GM12878 (cell line): ENCODE measurements around the gene NTM. TPM values are rescaled to one million over a fixed set of nuclear protein-coding genes. Genes with fewer than 3 reads are reported as not detected.

Source experiments
- ATAC-seq: fragments of 200-7000 bp; cut with Tn5 transposase; 3 replicates; pipeline ENCODE4 v1.9.1; 2020; ENCODE audit warnings: mild to moderate bottlenecking, moderate library complexity
- BruUV-seq: library from RNA; stranded (reverse); fragments of 400-500 nt; replicated peaks from 2 replicates; lab custom pipeline; 2021; lab: Mats Ljungman, UMichigan
- CTCF ChIA-PET: fragments of 300-600 bp; sonication (Branson Sonifier 250); formaldehyde crosslinking; extraction: SDS; loops from one replicate; lab custom pipeline; 2021; ENCODE audit warnings: inconsistent platforms; lab: Yijun Ruan, JAX
- POLR2A ChIA-PET: fragments of 350-600 bp; formaldehyde crosslinking; extraction: SDS; loops from one replicate; lab custom pipeline; 2021; ENCODE audit warnings: inconsistent platforms; lab: Charles Lee
- RAD21 ChIA-PET: fragments of 300-600 bp; sonication (Branson Sonifier 250); formaldehyde crosslinking; loops from one replicate; lab custom pipeline; 2023; ENCODE audit warnings: antibody characterized with exemption; ENCODE audit not compliant: unreplicated experiment; lab: Charles Lee
- SMC1A ChIA-PET: fragments of 300-600 bp; sonication (Branson Sonifier 250); formaldehyde crosslinking; loops from one replicate; lab custom pipeline; 2023; ENCODE audit not compliant: unreplicated experiment, uncharacterized antibody; lab: Charles Lee
- DNase-seq: peaks from one replicate; pipeline ENCODE4 v3.0.0-alpha.2; 2011; ENCODE audit warnings: low read depth, low spot score
- FAIRE-seq: peaks from 3 replicates; lab custom pipeline; 2011; peaks lifted over from hg19 to GRCh38; lab: Jason Lieb, UNC
- H2AFZ ChIP-seq: 2 replicates; pipeline ENCODE4 v1.6.0; 2011; ENCODE audit warnings: low read depth, low read length, control low read depth; ENCODE audit not compliant: control insufficient read depth
- H3K27ac ChIP-seq: 2 replicates; pipeline ENCODE4 v1.5.1; 2011; ENCODE audit warnings: control low read depth; ENCODE audit not compliant: control insufficient read depth, insufficient read depth
- H3K27me3 ChIP-seq, 2 experiments: replicated peaks in 1 of 2; 2 replicates each; pipeline versions ENCODE4 v1.6.0 to v1.6.1; 2011; ENCODE audit warnings: low read length in 1 of 2; ENCODE audit not compliant: control insufficient read depth in 2 of 2, insufficient read depth in 2 of 2
- H3K36me3 ChIP-seq, 2 experiments: 2 replicates each; pipeline ENCODE4 v1.5.1; 2011; ENCODE audit warnings: low read length in 1 of 2; ENCODE audit not compliant: control insufficient read depth in 2 of 2, insufficient read depth in 2 of 2
- H3K4me1 ChIP-seq: 2 replicates; pipeline ENCODE4 v1.6.1; 2011; ENCODE audit warnings: mild to moderate bottlenecking, low read length, moderate library complexity, mixed read lengths; ENCODE audit not compliant: control insufficient read depth, insufficient read depth
- H3K4me2 ChIP-seq: 2 replicates; pipeline ENCODE4 v1.6.0; 2011; ENCODE audit warnings: control low read depth; ENCODE audit not compliant: control insufficient read depth, insufficient read depth
- H3K4me3 ChIP-seq: fragments of 200-600 bp; sonication (generic); 2 replicates; pipeline ENCODE4 v1.5.1; 2016
- H3K79me2 ChIP-seq: 2 replicates; pipeline ENCODE4 v1.6.0; 2011; ENCODE audit warnings: low read length; ENCODE audit not compliant: control insufficient read depth, insufficient read depth
- H3K9ac ChIP-seq: 2 replicates; pipeline ENCODE4 v1.8.0; 2011; ENCODE audit warnings: low read length, control low read depth, mixed read lengths; ENCODE audit not compliant: control insufficient read depth, insufficient read depth
- H3K9me3 ChIP-seq: replicated peaks from 3 replicates; pipeline ENCODE4 v1.5.1; 2011; ENCODE audit warnings: mild to moderate bottlenecking, low read length; ENCODE audit not compliant: control insufficient read depth, insufficient read depth
- H4K20me1 ChIP-seq: 2 replicates; pipeline ENCODE4 v1.6.0; 2011; ENCODE audit not compliant: control insufficient read depth, insufficient read depth
- CREB1 ChIP-seq: IDR thresholded peaks from 2 replicates; pipeline ENCODE4 v1.6.1; 2012; ENCODE audit warnings: low read depth, mild to moderate bottlenecking, inconsistent platforms
- EED ChIP-seq: sonication (generic); IDR thresholded peaks from 2 replicates; pipeline ENCODE4 v1.6.1; 2016; ENCODE audit warnings: antibody characterized with exemption, low read depth
- EGR1 ChIP-seq, 2 experiments: IDR thresholded peaks; 1 replicate in 1 of 2; 2 replicates in 1 of 2; pipeline ENCODE4 v1.6.1; 2011 to 2012; ENCODE audit warnings: low read depth in 2 of 2, low read length in 2 of 2, borderline replicate concordance in 1 of 2, mild to moderate bottlenecking in 1 of 2, moderate library complexity in 1 of 2
- FOXM1 ChIP-seq: IDR thresholded peaks from 2 replicates; pipeline ENCODE4 v1.6.1; 2012; ENCODE audit warnings: low read depth, mild to moderate bottlenecking, inconsistent platforms, low read length, moderate library complexity
- IRF3 ChIP-seq: fragments of 450-650 bp; IDR thresholded peaks from 2 replicates; pipeline ENCODE4 v1.6.1; 2014; ENCODE audit warnings: mild to moderate bottlenecking
- NRF1 ChIP-seq: conservative IDR thresholded peaks from 2 replicates; pipeline ENCODE4 v1.6.1; 2011; ENCODE audit warnings: mild to moderate bottlenecking, low read depth, low read length, improper control_type of control experiment
- RELB ChIP-seq: fragments of 450-650 bp; IDR thresholded peaks from 2 replicates; pipeline ENCODE4 v1.6.1; 2017; ENCODE audit warnings: low read depth, mild to moderate bottlenecking, moderate library complexity
- SIN3A ChIP-seq: IDR thresholded peaks from 2 replicates; pipeline ENCODE4 v1.6.1; 2012; ENCODE audit warnings: low read depth, low read length, improper control_type of control experiment
- TCF7 ChIP-seq: IDR thresholded peaks from 2 replicates; pipeline ENCODE4 v1.6.1; 2014; ENCODE audit warnings: antibody characterized with exemption, borderline replicate concordance
- WRNIP1 ChIP-seq: IDR thresholded peaks from 2 replicates; pipeline ENCODE4 v1.6.1; 2011; ENCODE audit warnings: low read depth, low read length, improper control_type of control experiment, borderline replicate concordance
- ZBTB40 ChIP-seq: fragments of 450-650 bp; IDR thresholded peaks from 2 replicates; pipeline ENCODE4 v1.6.1; 2016; ENCODE audit warnings: mild to moderate bottlenecking, moderate library complexity, borderline replicate concordance
- ZZZ3 ChIP-seq: IDR thresholded peaks from 2 replicates; pipeline ENCODE4 v1.6.1; 2011; ENCODE audit warnings: low read depth; ENCODE audit not compliant: control insufficient read depth, insufficient read length
- WGBS: methylation state at CpG from one replicate; pipeline ENCODE4 v1.1.6; 2016; ENCODE audit warnings: low lambda C conversion rate; ENCODE audit not compliant: insufficient replicate concordance, insufficient coverage; ENCODE audit errors: missing lambda C conversion rate; 5-methylcytosine and 5-hydroxymethylcytosine counted together
- in situ Hi-C: fragments of 300-500 bp; cut with MboI; formaldehyde crosslinking; loops from 9 replicates; pipeline ENCODE4 v1.14.3; 2018; ENCODE audit warnings: mixed read lengths
- intact Hi-C: fragments of 100-400 bp; cut with micrococcal nuclease; formaldehyde crosslinking; loops from one replicate; pipeline ENCODE4 v1.14.2; 2022; ENCODE audit not compliant: unreplicated experiment
- polyA plus RNA-seq, 11 experiments: library from polyadenylated mRNA; depleted of rRNA in 4 of 11; unstranded in 6 of 11; stranded (reverse) in 5 of 11; fragments of >200 nt; fragmentation: Nextera tagmentation in 4 of 11; fragmentation: Illumina TruSeq in 1 of 11; extraction: Ambion mirVana in 4 of 11; extraction: Trizol in 1 of 11; gene quantifications; 1 replicate in 1 of 11; 2 replicates in 10 of 11; pipeline versions ENCODE4 v1.2.1 to v1.2.3, GENCODE V29; 2011 to 2016; ENCODE audit warnings: inconsistent platforms in 2 of 11, missing spikeins in 2 of 11, low read depth in 1 of 11
- total RNA-seq, 4 experiments: library from RNA; depleted of rRNA in 3 of 4; stranded (reverse); fragments of >200 nt in 3 of 4; fragmentation: Illumina TruSeq in 1 of 4; extraction: Trizol in 1 of 4; gene quantifications; 2 replicates each; pipeline versions ENCODE4 v1.2.1 to v1.2.3, GENCODE V29; 2013 to 2021

Gene NTM
- total and polyA plus RNA-seq, 10 of the 15 experiments (the other 5 are each of a cell fraction or from before 2014, with no cell fraction given) = not detected

- Histone ChIP-seq H3K27me3 (peaks cover 2 to 6% of the 10 kb centered on the region in 2 experiments), H3K27ac (no peak overlapping the region), H3K79me2 (no peaks in the 10 kb centered on the region), H3K9ac (no peak overlapping the region), H3K4me3 (no peak overlapping the region), H4K20me1 (no peaks in the 10 kb centered on the region), H3K36me3 (no peaks in the 10 kb centered on the region), H3K4me2 (no peak overlapping the region)
- FAIRE-seq = no peak
- intact Hi-C loops = no loop called here
- 24% methylated on average over 4 of the region's 4 CpGs for WGBS
- CTCF ChIA-PET = no interaction called here
- in situ Hi-C loops = no loop called here
- TF ChIP-seq WRNIP1 (no peak), IRF3 (no peak), FOXM1 (no peak), EGR1 (IDR thresholded peaks at IDR 0.05; ENCODE audit: borderline replicate concordance in 1 of 2, low read depth in 2 of 2, low read length in 2 of 2) (no peak), RELB (no peak), EED (no peak), TCF7 (no peak), CREB1 (no peak), ZBTB40 (no peak), ZZZ3 (no peak), NRF1 (no peak), SIN3A (no peak)
- TF ChIP-seq, all 136 proteins: peak for 0
- H3K4me1 ChIP-seq = no peaks in the 10 kb centered on the region
- ChIA-PET POLR2A (no interaction called here), SMC1A (interaction anchor here (0.9 kb wide), 2 partner anchors 15 to 178 kb away, joined by 3 read pairs; no protein-coding TSS in a partner anchor), RAD21 (interaction anchor here (0.6 kb wide), 1 partner anchor 291 kb away, joined by 3 read pairs; no protein-coding TSS in a partner anchor)
- H2AFZ ChIP-seq = no peak overlapping the region
- no peak for ATAC-seq
- no TSS peak for BruUV-seq
- DNase-seq = no peak
- no peaks in the 10 kb centered on the region for H3K9me3 ChIP-seq
These were observed 677.6 kb downstream of the NTM start for GRCh38 chr11:132048040-132048439.
